ENCODE data around the gene KRTAP6-3. TPM values are rescaled to one million over a fixed set of nuclear protein-coding genes. Genes with fewer than 3 reads are reported as not detected.

Gene KRTAP6-3

GRCh38 chr21:30642564-30642963, 50.3 kb downstream of the KRTAP6-3 start, which contains the start of gene KRTAP20-3:
KRTAP20-3 (plus strand) TSS chr21:30642864.
- Histone ChIP-seq H3K18ac (ENCODE audit: low read depth in 1 of 2, low read length in 2 of 2) (no peak within 1 kb of the TSS), H2BK12ac (ENCODE audit: low read length in 2 of 2) (no peak within 1 kb of the TSS), H2AK5ac (ENCODE audit: low read length, severe bottlenecking) (no peak within 1 kb of the TSS), H3K4me1 (ENCODE audit: control insufficient read depth, insufficient read depth, low read depth, low read length) (no peaks in the 10 kb centered on the region), H3K27me3 (ENCODE audit: control insufficient read depth in 1 of 2, insufficient read depth in 1 of 2, low read length in 2 of 2) (no peaks in the 10 kb centered on the region), H3K9me3 (ENCODE audit: control insufficient read depth, low read length) (peaks cover 13% of the 10 kb centered on the region), H2AFZ (ENCODE audit: low read depth, low read length) (no peak within 1 kb of the TSS), H3K9ac (ENCODE audit: low read length) (no peak within 1 kb of the TSS), H3K14ac (ENCODE audit: low read length in 2 of 2) (no peak within 1 kb of the TSS), H3K79me1 (replicated peaks; ENCODE audit: low read length, poor library complexity, severe bottlenecking) (no peaks in the 10 kb centered on the region), H3K4ac (ENCODE audit: low read depth in 1 of 2, low read length in 2 of 2) (no peak within 1 kb of the TSS), H3K36me3 (ENCODE audit: control insufficient read depth in 1 of 2, insufficient read depth in 2 of 2, low read depth in 1 of 2, low read length in 2 of 2) (no peaks in the 10 kb centered on the region), H3K23ac (ENCODE audit: low read length in 2 of 2) (no peak within 1 kb of the TSS), H3K27ac (ENCODE audit: low read length, poor library complexity, severe bottlenecking) (no peak within 1 kb of the TSS), H2BK120ac (ENCODE audit: low read depth, low read length) (no peak within 1 kb of the TSS), H3K4me2 (ENCODE audit: low read length, poor library complexity, severe bottlenecking) (no peak within 1 kb of the TSS), H4K91ac (ENCODE audit: low read length) (no peak within 1 kb of the TSS), H4K8ac (ENCODE audit: low read length) (no peak within 1 kb of the TSS), H3K4me3 (ENCODE audit: insufficient read depth in 1 of 2, low read depth in 1 of 2, low read length in 2 of 2) (no peak within 1 kb of the TSS), H2BK15ac (ENCODE audit: low read depth, poor library complexity, severe bottlenecking) (no peak within 1 kb of the TSS), H2BK5ac (ENCODE audit: low read depth, low read length, poor library complexity, severe bottlenecking) (no peak within 1 kb of the TSS)
- no peak for DNase-seq
- 94% methylated on average over 2 of the region's 2 CpGs for WGBS

Small RNA genes within 50 kb of the gene (small RNA-seq; reads per million reads assigned to genes)
- gene KRTAP20-1 (ENCODE audit: low read depth) (not detected), gene KRTAP20-3 (ENCODE audit: low read depth) (not detected), gene KRTAP20-4 (ENCODE audit: low read depth) (not detected), gene KRTAP22-1 (ENCODE audit: low read depth) (not detected), gene KRTAP22-2 (ENCODE audit: low read depth) (not detected)

Data from mesenchymal stem cell (in vitro differentiated cells and primary cell).